Measurements from ENCODE around the gene WDR20.

DNA sequence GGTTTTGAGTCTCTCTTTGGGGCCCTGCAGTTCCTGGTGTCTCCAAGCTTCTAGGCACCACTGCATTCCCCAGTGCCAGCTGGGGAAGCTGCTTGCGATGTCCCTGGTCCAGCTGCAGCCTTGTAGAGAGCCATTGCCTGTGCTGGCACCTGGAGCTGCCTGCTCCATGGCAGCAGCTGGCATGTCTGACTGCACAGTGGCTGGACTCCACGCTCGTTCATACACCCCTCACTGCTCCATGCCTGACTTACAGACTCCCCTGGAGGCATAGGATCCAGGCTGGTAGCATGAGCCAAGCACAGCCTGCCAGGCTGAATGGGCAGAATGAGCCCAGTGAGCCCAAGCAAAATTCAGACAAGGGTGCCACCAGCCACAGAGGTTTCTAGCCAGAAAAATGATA, 21.8 kb upstream of the WDR20 start:
- TF ChIP-seq RAD21 (IDR thresholded peaks at IDR 0.05; ENCODE audit: low read depth): no peak
- no peak for TF ChIP-seq USF1 (IDR thresholded peaks at IDR 0.05)
- TF ChIP-seq, protein P1, sequence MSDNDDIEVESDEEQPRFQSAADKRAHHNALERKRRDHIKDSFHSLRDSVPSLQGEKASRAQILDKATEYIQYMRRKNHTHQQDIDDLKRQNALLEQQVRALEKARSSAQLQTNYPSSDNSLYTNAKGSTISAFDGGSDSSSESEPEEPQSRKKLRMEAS (IDR thresholded peaks at IDR 0.05): no peak
- TF ChIP-seq YY1 (IDR thresholded peaks at IDR 0.05; ENCODE audit: low read depth): no peak
- TF ChIP-seq TAF1 (IDR thresholded peaks at IDR 0.05; ENCODE audit: low read depth): no peak
- TF ChIP-seq EP300 (IDR thresholded peaks at IDR 0.05; ENCODE audit: borderline replicate concordance): no peak
- TF ChIP-seq FOXM1 (IDR thresholded peaks at IDR 0.05; ENCODE audit: borderline replicate concordance, low read depth): no peak
- TF ChIP-seq, protein P2, sequence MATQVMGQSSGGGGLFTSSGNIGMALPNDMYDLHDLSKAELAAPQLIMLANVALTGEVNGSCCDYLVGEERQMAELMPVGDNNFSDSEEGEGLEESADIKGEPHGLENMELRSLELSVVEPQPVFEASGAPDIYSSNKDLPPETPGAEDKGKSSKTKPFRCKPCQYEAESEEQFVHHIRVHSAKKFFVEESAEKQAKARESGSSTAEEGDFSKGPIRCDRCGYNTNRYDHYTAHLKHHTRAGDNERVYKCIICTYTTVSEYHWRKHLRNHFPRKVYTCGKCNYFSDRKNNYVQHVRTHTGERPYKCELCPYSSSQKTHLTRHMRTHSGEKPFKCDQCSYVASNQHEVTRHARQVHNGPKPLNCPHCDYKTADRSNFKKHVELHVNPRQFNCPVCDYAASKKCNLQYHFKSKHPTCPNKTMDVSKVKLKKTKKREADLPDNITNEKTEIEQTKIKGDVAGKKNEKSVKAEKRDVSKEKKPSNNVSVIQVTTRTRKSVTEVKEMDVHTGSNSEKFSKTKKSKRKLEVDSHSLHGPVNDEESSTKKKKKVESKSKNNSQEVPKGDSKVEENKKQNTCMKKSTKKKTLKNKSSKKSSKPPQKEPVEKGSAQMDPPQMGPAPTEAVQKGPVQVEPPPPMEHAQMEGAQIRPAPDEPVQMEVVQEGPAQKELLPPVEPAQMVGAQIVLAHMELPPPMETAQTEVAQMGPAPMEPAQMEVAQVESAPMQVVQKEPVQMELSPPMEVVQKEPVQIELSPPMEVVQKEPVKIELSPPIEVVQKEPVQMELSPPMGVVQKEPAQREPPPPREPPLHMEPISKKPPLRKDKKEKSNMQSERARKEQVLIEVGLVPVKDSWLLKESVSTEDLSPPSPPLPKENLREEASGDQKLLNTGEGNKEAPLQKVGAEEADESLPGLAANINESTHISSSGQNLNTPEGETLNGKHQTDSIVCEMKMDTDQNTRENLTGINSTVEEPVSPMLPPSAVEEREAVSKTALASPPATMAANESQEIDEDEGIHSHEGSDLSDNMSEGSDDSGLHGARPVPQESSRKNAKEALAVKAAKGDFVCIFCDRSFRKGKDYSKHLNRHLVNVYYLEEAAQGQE (IDR thresholded peaks at IDR 0.05; ENCODE audit: low read depth): no peak

Measured in Ishikawa (cell line).